ENCODE results near the gene JPT2. TPM values are rescaled to one million over a fixed set of nuclear protein-coding genes. Genes with fewer than 3 reads are reported as not detected.

JPT2 gene
- total RNA-seq, 2 donors from 2014 or later: 49.8 to 62.4 TPM

DNA sequence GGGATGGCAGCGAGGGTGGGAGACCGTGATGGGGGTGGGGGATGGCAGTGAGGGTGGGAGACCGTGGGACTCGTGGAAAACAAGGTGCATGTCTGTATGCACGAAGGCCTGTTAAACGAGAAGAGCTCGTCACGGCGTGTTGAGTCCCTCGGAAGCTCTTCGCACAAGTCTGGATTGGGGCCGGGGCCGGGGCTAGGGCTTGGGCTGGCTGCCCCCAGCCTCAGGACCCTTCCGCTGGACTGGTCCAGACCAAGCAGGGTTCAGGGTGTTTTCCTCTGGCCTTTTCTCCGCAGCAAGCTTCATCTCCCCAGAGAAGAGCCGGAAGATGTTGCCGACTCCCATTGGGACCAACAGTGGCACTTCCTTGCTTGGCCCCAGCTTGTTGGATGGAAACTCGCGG, 7.7 kb upstream of the JPT2 start:
- no peak for DNase-seq
- no peak for ATAC-seq
- intact Hi-C loops (cut with DNase I, micrococcal nuclease): no loop called here

DNA sequence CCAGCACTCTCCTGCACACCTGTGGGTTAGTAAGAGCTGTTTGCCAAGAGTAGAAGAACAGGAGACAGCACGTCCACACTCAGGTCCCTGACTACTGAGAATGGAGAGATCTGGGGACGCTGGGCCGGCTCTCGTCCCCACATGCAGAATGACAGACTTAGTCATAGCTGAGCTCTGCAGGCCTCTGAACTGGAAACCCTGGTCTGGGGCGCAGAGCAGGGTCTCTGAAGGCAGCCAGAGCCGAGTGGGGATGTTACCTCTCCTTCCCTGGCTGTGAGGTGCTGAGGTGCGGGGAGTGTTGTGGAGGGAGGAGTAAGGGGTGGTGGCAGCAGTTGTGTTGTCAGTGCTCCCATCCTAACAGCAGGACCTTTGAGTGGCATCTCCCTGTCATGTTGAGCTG, 7.2 kb upstream of the JPT2 start:
- intact Hi-C loops (cut with DNase I, micrococcal nuclease): no loop called here
- ATAC-seq: no peak

DNA sequence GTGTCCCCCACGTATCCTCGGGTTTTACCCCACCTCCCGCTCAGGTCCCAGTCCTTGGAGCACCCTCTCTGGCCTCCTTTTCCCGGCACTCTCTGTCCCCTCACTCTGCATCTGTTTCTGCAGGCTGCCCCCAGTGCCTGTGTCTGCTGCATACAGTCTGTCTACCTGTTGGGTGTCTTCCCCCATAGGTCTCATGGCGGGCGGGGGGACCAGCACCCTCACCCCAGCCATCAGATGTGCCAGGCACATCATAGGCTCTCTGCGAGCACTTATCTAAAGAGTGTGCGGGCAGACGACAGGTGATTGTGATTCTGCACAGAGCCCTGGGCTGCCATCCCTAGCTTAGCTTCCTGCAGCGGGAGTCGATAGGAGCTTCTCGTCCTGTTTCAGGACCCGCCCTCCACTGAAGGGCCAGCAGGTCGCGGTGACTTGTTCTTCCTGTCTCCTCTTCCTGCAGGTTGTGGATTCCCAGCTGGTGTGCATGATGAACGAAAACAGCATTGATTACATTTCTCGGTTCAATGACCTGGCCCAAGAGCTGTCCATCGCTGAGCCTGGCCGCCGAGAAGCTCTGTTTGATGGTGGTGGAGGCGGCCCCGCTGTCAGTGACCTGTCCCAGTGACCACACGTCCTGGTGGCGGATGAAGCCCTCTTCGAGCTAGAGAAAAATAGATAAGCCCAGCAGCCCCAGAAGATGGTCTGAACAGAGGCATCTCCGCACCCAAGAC, 4.5 kb upstream of the JPT2 start:
- intact Hi-C loops (cut with DNase I, micrococcal nuclease): no loop called here
- no peak for ATAC-seq

More for the DNA sequence above, 7.2 kb upstream of the JPT2 start:
- no peak for DNase-seq

DNA sequence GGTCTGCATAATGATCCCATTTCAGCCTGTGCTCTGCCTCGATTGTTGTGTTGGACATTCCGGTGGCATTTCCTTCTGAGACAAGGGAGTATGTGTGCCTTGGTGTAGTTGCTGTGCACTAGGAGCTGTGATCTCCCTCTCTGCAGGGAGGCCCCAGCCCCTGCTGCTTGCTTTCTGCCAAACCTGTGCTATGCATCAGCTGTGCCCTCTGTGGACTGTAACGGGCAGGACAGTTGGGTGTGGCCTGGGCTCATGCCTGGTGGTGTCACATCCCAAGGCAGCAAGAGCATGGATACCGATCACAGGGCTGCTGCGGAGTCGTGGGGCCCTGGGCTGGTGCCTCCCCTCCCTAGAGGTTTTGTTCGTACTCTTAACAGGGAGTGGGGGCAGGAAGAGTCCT, 3.8 kb upstream of the JPT2 start:
- intact Hi-C loops (cut with DNase I, micrococcal nuclease): no loop called here
- DNase-seq (no peak), ATAC-seq (no peak)

More for the DNA sequence above, 4.5 kb upstream of the JPT2 start:
- DNase-seq: no peak

DNA sequence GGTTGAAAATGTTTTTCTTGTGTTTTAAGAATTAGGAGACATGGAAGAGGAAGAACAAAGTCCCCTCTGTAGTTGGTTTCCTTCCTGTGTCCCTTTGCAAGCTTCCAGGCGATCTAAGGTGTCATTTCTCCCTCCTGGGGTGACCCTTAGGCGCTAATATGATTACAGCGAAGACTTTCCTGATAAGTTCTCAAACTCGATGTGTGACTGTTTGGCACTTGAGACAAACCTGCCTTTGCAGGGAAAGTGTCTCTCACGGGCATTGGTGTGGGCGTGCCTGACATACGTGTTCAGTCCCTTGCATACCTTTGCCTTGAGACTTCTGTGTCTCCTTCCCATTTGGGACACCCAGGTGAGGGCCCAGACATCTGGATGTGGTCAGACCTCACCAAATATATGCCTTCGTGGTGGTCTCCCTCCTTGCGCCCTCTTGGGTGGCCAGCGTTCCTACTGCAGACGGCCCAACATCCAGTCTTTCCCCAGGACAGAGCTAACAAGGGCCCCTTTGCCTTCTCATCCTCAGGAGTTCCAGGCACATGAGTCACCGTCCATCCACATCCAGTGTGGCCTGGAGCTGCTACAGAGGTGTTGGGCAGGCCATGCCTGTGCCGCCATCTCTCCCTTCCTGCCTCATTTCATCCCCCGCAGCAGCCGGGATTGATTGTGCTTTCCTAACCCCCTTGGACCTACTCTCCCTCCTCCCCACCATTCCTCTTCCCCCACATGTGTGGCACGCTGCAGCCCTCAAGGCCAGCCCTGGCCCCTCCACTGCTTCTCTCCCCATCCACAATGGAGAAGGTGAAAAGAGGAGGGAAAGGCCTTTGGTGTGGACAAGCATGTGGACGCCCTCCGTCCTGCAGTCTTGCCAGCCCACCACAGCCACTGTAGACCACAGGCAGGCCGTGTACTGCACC, 3.1 kb upstream of the JPT2 start:
- intact Hi-C loops (cut with DNase I, micrococcal nuclease): no loop called here
- no peak for DNase-seq
- no peak for ATAC-seq

DNA sequence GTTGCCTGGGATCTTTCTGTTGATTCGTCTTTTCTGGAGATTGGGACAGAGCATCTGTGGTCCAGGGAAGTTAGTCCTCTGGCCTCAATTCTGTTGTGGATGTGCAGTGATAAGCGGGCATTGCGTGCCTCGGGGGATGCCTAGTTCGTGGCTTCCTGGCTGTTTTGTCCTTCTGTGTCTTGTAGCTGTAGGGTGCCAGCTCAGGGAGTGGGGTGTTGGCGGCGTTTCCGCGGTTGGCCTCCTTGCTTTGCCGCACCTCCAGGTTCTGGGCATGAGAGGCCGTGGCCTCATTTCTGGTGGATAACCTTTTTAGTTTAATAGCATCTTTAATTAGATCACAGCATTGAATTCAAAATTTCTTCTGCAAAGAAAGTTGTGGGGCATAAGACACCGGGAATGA, 1.4 kb upstream of the JPT2 start:
- DNase-seq (no peak), ATAC-seq (no peak)
- intact Hi-C loops (cut with DNase I, micrococcal nuclease): no loop called here

DNA sequence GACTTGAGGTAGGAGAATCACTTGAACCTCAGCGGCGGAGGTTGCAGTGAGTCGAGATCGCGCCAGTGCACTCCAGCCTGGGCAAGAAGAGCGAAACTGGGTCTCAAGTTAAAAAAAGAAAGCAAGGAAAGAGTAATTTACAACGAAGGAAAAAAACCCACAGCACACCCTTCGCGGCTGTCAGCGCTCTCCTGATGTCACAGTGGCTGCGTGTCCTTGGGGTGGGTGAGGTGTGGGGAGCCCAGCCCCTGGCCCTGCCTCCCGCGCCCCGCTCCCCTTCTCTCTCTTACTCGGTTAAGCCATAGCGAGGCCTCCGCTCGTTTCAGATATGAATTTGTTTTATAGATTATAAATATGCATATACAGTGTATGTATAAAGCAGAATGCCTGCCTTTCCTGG, 740 bp upstream of the JPT2 start:
- ATAC-seq: no peak

DNA sequence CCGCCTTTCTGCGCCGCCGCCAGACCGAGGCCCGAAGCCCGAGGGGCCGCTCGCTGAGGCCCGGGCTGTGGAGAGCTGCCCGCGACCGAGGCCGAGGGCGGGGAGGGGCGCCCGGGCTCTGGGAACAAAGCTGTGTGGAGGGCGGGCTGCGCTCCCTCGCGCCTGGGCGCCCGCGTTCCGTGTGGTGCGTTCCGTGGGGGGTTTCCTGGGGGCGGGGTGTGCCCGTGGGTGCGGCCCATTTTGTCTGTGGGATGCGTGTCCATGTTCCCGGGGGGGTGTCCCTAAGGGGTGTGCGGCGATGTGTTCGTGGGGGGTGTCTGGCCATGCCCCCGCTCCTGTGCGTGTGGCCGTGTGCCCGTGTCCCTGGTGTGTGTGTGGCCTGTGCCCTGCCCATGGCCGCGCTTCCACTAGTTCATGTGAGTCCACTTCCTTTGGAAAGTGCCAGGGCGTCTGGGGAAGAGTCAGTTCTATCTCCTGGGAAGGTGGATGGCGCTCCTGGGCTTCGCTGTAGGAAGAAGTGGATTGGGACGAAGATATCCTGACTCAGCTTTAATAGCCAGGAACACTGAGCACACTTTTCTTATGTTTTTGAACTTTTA, 520 bp downstream of the JPT2 start:
- peak; percentile 56 for ATAC-seq
- peak; percentile 49 to 56 for DNase-seq
- intact Hi-C loops (cut with DNase I, micrococcal nuclease): no loop called here

More for the DNA sequence above, 740 bp upstream of the JPT2 start:
- DNase-seq: peak in 1 of 2 donors; percentile 14
- intact Hi-C loops (cut with DNase I, micrococcal nuclease): no loop called here

DNA sequence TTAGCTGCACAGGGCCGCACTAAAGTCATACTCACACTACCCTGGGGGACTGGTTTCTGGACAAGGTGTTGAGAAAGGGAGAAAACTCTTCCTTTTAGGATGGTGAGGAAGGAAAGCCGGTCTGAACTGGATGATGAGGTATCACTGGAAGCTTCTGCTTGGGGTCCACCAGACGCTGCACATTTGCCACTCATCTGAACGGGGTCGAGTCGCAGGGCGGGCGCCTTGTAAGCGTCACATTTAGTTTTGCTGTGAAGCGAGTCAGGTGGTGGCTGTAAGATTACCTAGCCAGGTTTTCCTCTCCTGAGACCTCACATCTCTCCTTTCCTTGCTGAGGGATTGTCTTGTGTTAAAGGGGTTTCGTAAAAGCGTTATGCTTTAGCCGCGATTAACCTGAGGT, 2.3 kb downstream of the JPT2 start:
- DNase-seq (no peak), ATAC-seq (no peak)
- intact Hi-C loops (cut with DNase I, micrococcal nuclease): no loop called here

DNA sequence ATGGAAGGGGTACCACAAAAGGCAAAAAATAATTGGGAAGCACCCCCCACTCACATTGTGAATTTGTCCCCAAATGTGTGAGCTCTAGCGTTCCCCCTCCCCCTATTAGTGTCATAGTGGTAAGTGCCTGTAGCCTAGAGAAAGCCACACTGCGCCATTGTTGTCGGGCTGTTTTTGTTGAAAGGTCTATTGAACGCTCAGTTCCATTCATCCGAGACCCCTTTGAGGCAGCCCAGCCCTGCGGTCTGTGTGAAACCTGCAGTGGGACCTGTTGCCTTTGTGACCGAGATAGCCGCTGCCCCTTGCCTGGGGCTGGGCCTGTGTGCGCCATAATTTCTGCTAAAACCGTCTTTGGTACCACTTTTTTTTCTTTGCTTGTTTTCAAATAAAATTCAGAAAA, 3.0 kb downstream of the JPT2 start:
- no peak for ATAC-seq
- intact Hi-C loops (cut with DNase I, micrococcal nuclease): no loop called here

DNA sequence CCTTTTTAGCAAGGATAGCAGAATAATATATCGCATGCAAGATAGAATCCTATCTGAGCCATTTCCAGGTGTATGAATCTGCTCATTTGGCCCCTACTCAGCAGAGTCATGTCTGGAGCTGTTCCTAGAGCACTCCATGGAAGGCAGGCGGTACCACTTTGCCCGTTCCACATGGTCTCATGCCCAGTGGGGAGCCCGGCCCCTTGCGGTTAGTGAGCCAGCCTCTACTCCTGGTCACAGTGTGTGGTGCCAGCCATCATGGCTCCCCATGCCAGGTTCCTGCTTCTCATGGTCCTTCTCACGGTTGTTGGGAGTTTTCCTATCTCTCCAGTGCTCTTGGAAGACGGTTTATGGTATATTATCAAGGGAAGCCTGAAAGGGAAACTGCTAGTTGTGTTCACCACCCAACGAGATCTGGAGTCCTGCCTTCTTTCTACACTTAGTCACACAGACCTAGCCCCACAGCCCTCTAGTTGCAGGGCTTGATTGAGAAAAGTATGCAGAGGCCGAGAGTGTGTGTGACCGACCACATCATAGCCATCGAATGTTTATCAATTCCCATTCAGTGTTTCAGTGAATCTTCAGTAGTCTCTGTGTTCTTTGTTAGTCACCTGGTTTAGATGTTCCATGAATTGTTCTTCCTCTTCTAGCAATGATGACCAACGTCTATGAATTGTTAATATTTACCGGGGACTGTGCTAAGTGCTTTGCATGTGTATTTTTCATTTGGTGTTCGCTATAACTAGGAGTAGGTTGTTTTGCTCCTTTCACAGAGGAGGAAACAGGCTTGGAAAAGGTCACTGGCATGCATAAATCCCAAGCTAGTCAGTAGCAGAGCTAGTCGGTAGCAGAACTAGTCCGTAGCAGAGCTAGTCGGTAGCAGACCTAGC, 9.6 kb downstream of the JPT2 start:
- no peak for DNase-seq
- no peak for ATAC-seq
- intact Hi-C loops (cut with DNase I, micrococcal nuclease): no loop called here

More for the DNA sequence above, 3.0 kb downstream of the JPT2 start:
- DNase-seq: no peak

DNA sequence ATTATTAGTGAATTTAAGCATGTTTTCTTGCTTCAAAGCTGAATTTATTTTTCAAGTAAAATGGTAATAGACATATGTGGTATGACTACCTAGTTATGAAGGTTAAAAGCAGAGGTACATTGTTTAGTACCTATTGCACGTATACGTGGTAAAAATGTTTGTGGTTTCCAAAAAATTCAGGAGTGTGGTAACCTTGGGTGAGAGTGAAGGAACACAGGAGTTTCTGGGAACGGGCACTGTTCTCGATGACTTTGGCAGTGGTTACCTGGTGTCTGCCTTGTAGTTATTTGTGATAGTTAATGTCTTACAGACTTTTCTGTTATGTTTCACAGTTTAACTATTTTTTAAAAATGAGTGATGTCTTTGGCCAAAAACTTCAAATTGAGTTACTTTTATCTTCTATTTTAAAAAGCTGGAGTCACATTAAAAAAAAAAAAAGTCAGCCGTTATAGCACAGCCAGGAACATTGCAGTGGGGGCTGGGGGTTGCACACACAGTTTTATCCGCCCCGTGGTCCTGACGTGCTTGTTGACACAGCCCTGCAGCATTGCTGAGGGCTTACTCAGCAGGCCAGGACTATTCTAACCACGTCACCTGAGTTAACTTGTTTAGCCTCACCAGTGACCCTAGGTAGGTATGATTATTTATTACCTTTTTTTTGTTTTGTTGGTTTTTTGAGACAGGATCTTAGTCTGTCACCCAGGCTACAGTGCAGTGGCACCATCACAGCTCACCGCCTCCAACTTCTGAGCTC, 10.9 kb downstream of the JPT2 start:
- intact Hi-C loops (cut with DNase I, micrococcal nuclease): no loop called here
- DNase-seq (no peak), ATAC-seq (no peak)

DNA sequence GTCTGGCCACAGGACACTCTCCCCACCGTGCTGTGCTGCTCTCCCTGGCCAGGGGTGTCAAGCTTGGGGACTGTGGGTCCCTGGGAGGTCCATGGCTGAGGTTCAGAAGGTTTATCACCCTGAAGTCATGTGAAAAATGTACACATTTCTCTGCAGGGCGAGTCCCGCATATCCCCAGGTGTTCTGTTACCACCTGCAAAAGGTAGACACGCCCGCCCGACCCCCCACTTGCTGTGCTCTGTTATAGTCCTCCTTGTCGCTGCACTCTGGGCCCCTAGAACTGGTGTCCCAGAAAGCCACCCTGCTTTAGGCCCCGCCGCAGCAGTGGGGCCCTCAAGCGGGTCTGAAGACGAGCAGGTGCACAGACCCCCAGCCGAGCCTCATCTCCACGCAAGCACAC, 11.8 kb downstream of the JPT2 start:
- ATAC-seq: no peak
- intact Hi-C loops (cut with DNase I, micrococcal nuclease): no loop called here

DNA sequence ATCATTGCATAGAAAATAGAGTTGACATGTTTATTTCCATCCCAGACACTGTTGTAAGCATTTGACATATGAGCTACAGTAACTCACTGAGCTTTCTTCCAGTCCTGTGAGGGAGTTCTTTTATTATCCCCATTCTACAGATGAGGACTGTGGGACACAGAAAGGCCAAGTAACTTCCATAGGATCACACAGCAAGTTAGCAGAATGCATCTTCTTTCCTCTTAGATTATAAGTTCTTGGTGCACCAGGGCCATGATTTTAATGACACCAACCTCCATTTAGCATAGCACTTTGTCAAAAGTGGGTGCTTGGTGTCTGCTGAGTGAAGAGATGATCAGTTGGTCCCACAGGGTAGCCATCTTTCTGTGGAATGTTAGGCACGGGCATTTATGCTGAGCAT, 12.7 kb downstream of the JPT2 start:
- intact Hi-C loops (cut with DNase I, micrococcal nuclease): no loop called here
- DNase-seq (no peak), ATAC-seq (no peak)

More for the DNA sequence above, 11.8 kb downstream of the JPT2 start:
- DNase-seq: no peak

DNA sequence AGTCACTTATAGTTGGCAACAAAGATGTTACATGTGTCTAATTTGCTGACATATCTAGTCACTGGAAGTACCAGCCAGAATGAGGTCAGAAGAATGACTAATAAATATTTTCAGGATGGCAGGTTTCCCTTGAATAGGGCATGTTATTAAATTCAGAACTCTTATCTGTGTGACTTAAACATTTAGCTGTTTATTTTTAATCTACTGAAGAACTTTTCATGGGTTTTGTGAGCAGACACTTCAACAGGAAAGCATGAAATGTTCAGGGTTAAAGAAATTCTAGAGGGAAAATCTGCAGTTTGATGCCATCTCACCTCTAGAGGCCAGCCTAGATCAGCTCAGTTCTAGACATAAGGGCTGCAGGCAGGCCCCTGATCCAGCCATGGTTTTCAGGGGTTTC, 13.2 kb downstream of the JPT2 start:
- no peak for ATAC-seq
- DNase-seq: no peak
- intact Hi-C loops (cut with DNase I, micrococcal nuclease): no loop called here

DNA sequence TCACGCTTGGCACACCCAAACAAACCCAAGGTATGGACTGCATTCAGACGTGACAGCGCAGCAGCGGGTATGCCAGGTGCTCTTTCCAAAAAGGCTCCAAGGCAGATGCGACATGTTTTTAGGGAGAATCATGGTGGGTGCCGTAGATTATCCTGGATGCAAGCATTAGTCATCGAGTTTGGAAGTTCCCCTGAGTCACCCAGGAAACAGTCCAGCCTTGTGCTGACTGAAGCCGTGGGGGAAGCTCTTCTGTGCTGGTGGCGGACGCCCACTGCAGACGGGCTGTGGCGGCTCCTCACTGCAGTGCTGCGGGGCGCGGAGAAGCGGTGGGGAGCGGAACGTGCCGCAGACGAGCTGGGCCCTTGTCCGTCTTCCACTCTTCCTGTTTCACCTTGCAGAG, 13.9 kb downstream of the JPT2 start:
- DNase-seq: no peak
- intact Hi-C loops (cut with DNase I, micrococcal nuclease): no loop called here
- ATAC-seq: no peak

DNA sequence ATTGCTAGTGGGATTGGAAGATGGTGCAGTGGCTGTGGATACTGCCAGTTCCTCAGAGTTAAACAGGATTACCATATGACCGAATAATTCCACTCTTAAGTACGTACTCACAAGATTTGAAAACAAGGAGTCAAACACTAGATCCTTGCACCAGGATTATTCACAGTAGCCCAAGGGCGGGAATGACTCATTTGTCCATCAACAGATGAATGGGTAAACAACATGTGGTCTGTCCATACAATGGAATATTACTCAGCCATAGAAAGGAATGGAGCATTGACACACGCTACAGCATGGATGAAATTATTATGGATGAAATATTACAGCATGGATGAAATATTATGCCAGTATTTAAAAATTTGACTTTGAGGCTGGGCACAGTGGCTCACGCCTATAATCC, 18.8 kb downstream of the JPT2 start:
- ATAC-seq (no peak), DNase-seq (no peak)
- intact Hi-C loops (cut with DNase I, micrococcal nuclease): no loop called here

DNA sequence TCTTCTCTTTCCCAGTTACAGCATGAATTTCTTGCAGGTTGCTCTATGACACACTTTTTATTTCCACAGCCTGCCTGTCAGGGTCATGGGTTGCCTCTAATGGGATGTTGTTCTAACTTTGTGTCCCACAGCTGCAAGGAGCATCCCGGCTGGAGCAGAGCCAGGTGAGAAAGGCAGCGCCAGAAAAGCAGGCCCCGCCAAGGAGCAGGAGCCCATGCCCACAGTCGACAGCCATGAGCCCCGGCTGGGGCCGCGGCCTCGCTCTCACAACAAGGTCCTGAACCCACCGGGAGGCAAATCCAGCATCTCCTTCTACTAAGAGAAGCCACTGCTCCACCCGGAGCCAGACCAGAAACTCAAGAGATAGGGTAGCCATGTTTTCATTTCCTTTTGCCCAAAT, 20.6 kb downstream of the JPT2 start:
- intact Hi-C loops (cut with DNase I, micrococcal nuclease): no loop called here
- DNase-seq (no peak), ATAC-seq (no peak)

Data from left colon (tissue), 2 donors.